Right lung (tissue), 10 donors: Measurements from ENCODE around the gene CPB2. TPM values are rescaled to one million over a fixed set of nuclear protein-coding genes. Genes with fewer than 3 reads are reported as not detected.

Experiments
- DNase-seq, 2 donors: peaks; one replicate each; pipeline ENCODE4 v3.0.0-alpha.2; 2013
- long read RNA-seq, 8 donors: transcript quantifications; one replicate each; lab custom pipeline, GENCODE V29; 2026
- polyA plus RNA-seq, 5 donors: library from polyadenylated mRNA; unstranded; fragments of 120-200 nt; gene quantifications; one replicate each; pipeline versions ENCODE4 v1.2.1 to v1.2.3, GENCODE V29; 2013; ENCODE audit warnings: inconsistent platforms in 1 of 5, low replicate concordance in 1 of 5; ENCODE audit not compliant: insufficient read length in 5 of 5, insufficient read depth in 1 of 5

Gene CPB2
- 1 to 10 TPM in 1 of 5 donors, under 1 TPM in 4; 0.06 to 1.8 (median 0.23) TPM for polyA plus RNA-seq
- long read RNA-seq, donor 1 = 0 reads
- long read RNA-seq, donor 2 = 0 reads
- long read RNA-seq, donor 3 = 0 reads
- long read RNA-seq, donor 4 = 0 reads
- long read RNA-seq, donor 5, partial matches to known transcripts = 0 of 1 reads
- long read RNA-seq, donor 5, other reads (novel, unspliced or antisense) = 0 of 1 reads
- long read RNA-seq, donor 6 = 0 reads
- long read RNA-seq, donor 7, partial matches to known transcripts = 0 of 1 reads
- long read RNA-seq, donor 7, other reads (novel, unspliced or antisense) = 0 of 1 reads
- long read RNA-seq, donor 8 = 0 reads

DNA sequence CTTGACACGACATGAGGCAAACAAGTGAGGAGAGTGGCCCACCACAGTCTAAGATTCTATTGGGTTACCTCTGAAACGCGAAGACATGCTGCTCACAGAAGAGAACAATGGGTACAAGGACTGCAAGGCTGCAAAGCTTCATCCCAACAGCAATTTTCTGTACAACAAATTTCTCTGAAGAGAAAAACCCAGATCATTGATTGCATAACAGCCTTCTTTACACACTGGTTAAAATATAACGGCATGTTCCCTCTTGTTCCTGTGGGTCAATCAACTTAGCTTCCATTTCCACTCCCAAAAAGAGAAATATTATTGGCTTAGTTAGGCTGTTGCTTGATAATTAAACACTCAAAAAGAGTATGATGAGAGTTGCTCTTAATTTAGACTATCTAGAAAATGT is at the start of gene CPB2:
Gene CPB2, minus strand, starts transcription at position 166 of the 400 bp plus-strand sequence. Its CDS starts 24 bp downstream, at position 142.
- no peak for DNase-seq

DNA sequence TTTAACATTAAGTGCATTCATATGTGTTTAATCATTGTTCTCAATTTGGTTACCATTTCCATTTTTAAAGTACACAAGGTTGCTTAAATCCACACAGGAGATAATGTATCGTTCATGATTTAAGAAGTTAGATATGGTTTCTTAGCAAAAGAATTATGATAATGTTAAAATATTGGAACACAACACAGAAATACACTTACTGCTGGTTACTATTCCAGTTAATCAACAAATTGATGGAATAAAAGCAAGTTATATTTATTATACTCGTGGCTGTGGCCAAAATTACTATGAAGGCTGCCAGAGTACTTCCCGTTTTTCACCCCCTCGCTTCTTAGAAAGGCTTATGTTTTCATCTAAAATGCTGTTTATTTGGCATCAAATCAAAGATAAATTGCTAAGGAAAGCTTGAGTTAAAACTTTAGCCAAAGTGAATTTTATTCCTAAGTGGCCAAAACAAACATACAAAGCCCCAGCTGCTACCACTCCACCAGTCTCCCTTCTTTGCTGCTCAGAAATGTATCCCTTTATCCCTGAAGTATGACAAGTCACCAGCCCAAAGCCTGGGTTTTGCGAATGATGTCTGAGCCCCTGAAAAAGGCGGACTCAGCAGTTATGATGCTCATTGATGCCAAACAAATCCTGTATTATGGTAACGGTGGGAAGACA is 49.4 kb upstream of the CPB2 start:
- peak; percentile 65 to 74 for DNase-seq

DNA sequence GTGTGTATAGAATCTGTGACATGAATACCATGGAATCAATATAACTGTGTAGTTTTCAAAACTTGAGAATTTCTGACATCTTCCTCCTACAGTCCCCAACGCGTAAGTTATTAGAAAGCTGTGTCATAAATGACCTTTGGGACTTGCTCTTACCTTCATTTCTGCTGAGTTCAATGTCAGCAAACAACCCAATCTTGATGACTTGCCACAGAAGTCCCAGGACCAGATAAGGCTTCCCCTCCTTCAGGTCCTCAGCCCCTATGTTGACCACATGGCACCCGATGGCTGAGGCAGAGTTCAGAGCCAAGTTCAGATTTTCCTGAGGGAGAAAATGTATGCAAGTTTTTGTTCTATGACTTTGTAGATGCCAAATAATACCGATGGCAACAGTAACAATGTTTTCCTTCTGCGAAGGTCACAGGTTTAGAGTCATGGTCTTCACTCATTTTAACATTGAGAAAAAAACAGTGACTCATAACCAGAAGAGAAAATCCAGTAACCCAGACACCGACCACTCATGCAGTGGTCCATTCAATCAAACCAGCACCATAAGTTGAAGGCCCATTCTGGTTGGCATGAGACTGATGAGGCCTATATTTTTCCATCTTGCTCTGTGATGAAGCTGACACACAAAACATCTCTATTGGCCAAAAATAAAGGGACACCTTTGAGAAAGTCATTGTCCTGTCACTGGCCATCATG is 47.9 kb upstream of the CPB2 start:
- no peak for DNase-seq

GRCh38 chr13:46150134-46150693 is 45.4 kb upstream of the CPB2 start:
- no peak for DNase-seq

DNA sequence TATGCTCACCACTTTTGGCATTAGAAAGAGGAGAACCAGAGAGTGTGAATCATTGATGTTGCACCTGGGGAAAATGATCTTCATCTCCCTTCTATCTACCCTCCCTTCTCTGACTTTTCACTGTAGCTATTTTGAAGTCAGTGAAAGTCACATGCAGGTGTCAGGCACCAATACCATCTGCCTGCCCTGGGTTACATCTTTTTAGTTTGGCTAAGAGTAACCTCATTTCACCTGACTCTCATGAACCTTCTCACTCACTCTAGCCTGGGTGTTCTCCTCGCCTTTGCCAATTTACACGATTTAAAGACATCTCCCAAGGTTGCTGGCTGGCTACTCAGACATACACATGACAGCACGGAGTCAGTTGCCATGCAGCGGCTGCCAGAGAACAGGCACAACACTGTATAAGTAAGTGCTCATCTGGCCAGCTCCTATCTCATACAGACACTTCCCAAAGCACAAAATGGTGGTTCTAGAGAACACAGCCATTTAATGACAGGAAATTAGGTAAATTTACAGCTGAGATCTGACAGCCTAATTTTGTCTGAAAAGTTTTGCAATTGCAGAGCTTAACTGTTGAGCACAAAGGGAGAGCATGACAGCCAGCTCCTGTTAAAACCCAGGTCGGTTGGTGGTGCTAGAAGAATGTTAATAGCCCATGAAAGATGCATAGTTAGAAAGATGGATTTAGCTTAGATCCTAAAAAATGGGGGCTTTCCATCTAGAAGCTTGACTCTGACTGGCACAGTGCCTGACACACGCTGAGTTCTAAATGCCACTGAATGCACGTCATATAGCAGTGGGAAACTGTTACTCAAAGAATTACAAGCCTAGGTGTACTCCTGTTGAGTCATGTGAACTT is 44.7 kb upstream of the CPB2 start:
- no peak for DNase-seq

DNA sequence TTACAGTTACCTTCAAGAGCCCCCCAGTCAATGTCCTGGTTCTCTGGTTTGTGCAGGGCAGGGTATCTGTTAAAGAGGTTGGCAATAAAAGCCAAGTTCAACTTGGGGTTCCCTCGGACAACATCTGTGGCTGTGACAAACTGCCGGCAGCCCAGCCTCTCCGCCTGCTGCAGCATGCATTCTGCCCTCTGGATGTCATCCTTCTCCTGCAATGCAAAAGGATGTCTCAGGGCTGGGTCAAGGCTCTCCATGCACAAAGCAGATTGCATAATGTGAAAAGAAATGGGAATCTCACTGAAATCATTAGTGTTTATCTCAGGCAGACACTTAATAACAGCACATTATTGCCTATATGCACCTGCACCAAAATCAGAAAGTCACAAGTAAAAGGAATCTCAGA is 42.1 kb upstream of the CPB2 start:
- no peak for DNase-seq

DNA sequence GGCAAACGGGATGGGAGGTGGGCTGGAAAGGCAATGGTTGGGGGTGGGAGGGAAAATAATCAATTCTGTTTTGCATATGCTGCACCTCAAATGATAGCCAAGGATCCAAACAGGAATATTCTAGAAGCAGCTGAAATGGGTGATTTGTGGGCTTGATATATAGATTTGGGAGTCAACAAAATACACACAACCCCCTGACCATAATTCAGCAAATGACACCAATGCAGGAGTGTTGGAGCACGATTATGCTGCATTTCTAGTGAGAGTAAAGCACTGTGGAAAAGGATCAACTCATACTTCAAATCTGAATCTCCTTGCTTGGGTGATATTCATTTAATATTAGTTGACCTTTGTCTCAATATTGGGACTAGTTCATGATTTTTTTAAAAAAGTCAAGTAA is 41.1 kb upstream of the CPB2 start:
- DNase-seq = no peak

DNA sequence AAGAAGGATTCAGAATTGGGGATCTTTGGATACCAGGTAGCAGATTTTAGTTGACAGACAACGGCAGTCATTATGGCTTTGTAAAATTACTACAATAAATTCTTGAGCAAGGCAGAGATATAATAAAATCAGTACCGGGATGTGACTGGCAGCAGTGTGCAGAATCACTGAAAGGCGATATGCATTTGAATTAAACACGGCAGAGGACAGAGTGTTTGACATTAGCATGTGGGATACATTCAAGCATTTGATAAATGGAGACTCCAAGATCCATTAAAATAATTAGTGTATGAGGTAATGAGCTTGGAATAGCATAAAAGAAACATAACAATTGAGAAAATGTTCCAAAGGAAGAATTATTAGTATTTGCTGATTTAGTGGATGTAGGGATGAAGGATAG is 40.3 kb upstream of the CPB2 start:
- DNase-seq = no peak

DNA sequence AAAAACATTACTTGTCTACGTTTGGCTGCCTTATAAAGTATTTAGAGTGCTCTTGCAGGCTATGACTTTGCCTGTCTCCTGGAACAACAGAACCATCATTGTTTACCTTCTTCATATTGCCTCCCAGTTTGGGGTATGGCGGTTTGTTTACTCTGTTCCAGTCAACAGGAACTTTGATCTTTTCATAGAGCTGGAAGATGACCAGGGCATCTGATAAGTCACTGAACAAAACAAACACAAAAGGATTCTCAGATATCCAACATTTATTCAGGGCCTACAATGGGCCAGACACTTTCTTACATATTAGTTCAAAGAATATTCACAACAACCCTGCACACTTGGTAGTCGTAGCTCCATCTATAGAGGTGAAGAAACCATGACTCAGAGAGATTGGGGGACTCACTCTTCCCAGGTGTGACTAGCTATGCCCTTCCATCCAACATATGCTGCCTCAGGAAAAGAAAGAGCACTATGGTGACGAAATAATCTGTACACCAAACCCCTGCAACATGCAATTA is 38.4 kb upstream of the CPB2 start:
- no peak for DNase-seq

DNA sequence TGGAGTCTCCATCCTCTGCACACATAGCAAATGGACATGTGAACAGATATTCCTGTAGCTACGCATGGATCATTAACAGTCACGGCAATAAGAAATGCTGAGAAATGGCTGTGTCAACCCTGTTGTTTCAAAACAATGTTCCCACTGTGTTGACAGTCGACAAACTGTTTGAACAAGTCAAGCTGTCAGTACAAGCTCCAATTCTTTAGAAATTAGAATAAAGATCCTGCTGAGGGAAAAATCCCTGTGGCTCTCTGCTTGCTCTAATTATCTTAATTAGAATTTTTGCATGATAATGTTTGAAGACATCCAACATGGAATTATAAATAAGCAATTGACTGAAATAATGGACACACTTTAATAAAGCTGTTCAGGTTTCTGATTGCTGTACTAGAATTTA is 37.9 kb upstream of the CPB2 start:
- DNase-seq = no peak

GRCh38 chr13:46140044-46140443 is 35.2 kb upstream of the CPB2 start:
- DNase-seq = no peak

DNA sequence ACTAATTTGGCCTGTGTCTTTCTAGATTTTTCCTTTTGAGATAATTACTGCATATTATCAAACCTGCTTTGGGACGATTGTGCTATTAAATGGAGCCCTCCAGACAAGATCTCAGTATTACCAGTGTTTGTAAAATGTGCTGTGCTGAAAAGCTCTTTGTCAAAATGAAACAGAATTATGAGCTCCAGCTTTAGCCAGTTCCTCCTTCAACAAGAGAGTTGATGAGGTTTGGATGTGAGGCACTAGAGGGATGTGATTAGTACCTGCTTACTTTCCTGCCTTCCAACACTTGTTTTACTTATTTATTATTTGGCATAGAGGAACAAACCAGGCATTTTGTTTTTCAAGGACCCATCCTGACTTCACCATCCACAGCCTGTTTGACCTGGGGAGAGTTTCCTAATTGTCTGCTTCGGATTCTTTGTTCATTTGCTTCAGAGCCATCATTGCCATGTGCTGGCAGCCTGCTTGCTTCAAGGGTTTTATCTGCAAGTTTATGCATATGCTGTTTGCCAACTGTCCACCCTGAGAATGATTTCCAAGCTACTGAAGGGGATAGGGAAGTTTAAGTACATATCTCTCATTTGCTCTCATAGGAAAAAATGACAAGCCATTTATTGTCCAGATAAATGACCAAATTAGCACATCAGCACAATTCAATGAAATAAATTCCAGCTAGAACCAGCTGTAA is 32.9 kb upstream of the CPB2 start:
- no peak for DNase-seq

DNA sequence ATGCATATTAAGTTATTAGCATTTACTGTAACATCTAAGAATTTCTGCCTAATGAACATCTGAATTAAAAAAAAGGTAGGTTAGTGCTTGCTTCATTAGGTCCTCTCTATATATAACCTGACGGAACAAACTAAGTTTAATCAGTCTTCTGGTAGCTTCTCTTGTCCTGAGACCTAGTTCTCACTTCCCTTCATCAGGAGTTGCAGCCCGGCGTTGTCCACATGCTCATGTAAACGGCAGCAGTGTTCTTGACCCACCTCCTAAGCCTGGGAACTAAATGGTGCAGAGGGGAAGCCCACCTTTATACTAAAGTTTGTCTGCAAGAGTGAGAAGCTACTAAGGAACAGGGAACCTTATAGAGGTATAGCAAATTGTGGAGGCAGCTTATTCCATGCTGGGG is 31.9 kb upstream of the CPB2 start:
- DNase-seq = no peak

GRCh38 chr13:46134961-46135522 is 30.2 kb upstream of the CPB2 start:
- peak; percentile 51 to 56 for DNase-seq

DNA sequence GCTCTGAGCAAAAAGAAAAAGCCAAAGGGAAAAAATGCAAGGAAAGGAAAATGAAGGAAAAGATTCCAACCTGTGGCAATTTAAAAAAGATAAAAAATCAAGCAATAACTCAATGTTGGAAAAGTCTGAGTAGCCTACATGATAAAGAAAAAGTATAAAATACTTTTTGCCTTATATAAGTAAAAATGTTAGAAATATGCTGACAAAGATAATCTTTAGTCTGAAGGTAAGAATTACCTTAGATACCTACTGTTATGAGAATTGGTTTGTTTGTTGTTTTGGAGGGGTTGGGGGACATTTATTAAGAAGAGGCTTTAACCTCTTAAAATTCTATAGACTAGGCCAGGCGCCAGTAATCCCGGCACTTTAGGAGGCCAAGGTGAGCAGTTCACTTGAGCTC is 29.7 kb upstream of the CPB2 start:
- DNase-seq = no peak

- DNase-seq = no peak
These were observed 27.3 kb upstream of the CPB2 start for GRCh38 chr13:46132109-46132508.

GRCh38 chr13:46131705-46132104 is 26.9 kb upstream of the CPB2 start:
- DNase-seq = no peak

- DNase-seq = no peak
These were observed 25.3 kb upstream of the CPB2 start for GRCh38 chr13:46129955-46130618.

DNA sequence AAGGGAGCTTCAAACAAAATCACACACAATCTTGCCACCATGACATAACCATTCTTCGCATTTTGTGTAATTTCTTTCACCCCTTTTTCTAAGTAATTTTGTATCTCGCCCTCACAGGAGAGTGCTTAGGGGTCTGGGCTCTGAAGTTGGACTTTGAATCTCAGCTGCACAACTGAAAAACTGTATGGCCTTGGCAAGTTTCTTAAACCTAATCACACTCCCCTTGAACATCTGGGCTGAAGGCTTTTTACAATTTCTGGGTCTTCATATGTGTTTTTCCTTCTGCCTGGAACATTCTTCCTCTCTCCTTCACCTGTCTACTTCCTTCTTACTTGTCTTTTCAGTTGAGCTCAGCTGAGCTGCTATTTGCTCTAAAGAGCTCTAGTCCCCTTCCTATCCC is 24.3 kb upstream of the CPB2 start:
- DNase-seq = no peak
